Renal cortex interstitium (tissue), 11 donors: ENCODE results near the gene PEBP1. TPM values are rescaled to one million over a fixed set of nuclear protein-coding genes. Genes with fewer than 3 reads are reported as not detected.

Experiments
- DNase-seq, 11 donors: peaks; one replicate each; pipeline ENCODE4 v3.0.0-alpha.2; 2013; ENCODE audit warnings: low read depth in 9 of 11, low spot score in 4 of 11; ENCODE audit errors: extremely low read depth in 1 of 11
- polyA plus RNA-seq, 3 donors: library from polyadenylated mRNA; unstranded; fragments of 120-200 nt; gene quantifications; one replicate each; pipeline ENCODE4 v1.2.1, GENCODE V29; 2013; ENCODE audit not compliant: insufficient read length in 3 of 3

Gene PEBP1
- polyA plus RNA-seq, 3 donors, result 295 to 316 (median 310) TPM

- no peak for DNase-seq
These were observed 47.8 kb downstream of the PEBP1 start for GRCh38 chr12:118183711-118184110.

GRCh38 chr12:118185602-118186397, 49.9 kb downstream of the PEBP1 start:
- DNase-seq, result no peak

- DNase-seq, result peak in 1 of 11 donors; percentile 7
These were observed 52.0 kb downstream of the PEBP1 start for GRCh38 chr12:118187751-118188435.

- peak in 2 of 11 donors; percentile 21 to 33 for DNase-seq
These were observed 52.9 kb downstream of the PEBP1 start for GRCh38 chr12:118188690-118189371.

GRCh38 chr12:118189741-118190191, 53.8 kb downstream of the PEBP1 start:
- peak in 5 of 11 donors; percentile 26 to 38 (median 27) for DNase-seq

GRCh38 chr12:118190266-118190665, 54.3 kb downstream of the PEBP1 start:
- peak in 3 of 11 donors; percentile 14 to 28 (median 25) for DNase-seq

GRCh38 chr12:118193477-118193876, 57.6 kb downstream of the PEBP1 start:
- DNase-seq, result no peak

GRCh38 chr12:118193958-118194357, 58.0 kb downstream of the PEBP1 start:
- no peak for DNase-seq

Other genes with a start within 250 kb of the PEBP1 start
- under 1 TPM; 0.88 to 0.98 (median 0.95) TPM for gene KSR2, start 167.1 kb upstream of the PEBP1 start, polyA plus RNA-seq
- 10 to 100 TPM; 35.7 to 40.8 (median 37.6) TPM for gene RFC5, start 119.4 kb upstream of the PEBP1 start, polyA plus RNA-seq
- 10 to 100 TPM; 46.3 to 51.8 (median 48.2) TPM for gene WSB2, start 74.9 kb upstream of the PEBP1 start, polyA plus RNA-seq
- 10 to 100 TPM; 21.5 to 33.0 (median 24.1) TPM for gene VSIG10, start 32.1 kb upstream of the PEBP1 start, polyA plus RNA-seq
- gene TAOK3, start 236.8 kb downstream of the PEBP1 start, polyA plus RNA-seq, result 10 to 100 TPM; 30.5 to 30.7 (median 30.5) TPM
- 10 to 100 TPM; 42.9 to 53.3 (median 49.4) TPM for gene SUDS3, start 240.4 kb downstream of the PEBP1 start, polyA plus RNA-seq